GM21723 (cell line): ENCODE measurements around the gene FASN.
"Not testable (repeated sequence)": the region's sequence is repeated elsewhere in the genome, so short reads cannot be mapped to it uniquely, and the experiment has no call there.

Experiments used
- ATAC-seq: cut with Tn5 transposase; IDR thresholded peaks from one replicate; pipeline ENCODE4 v1.9.1; 2021; ENCODE audit warnings: mild to moderate bottlenecking, moderate library complexity; ENCODE audit not compliant: unreplicated experiment

Gene FASN

DNA sequence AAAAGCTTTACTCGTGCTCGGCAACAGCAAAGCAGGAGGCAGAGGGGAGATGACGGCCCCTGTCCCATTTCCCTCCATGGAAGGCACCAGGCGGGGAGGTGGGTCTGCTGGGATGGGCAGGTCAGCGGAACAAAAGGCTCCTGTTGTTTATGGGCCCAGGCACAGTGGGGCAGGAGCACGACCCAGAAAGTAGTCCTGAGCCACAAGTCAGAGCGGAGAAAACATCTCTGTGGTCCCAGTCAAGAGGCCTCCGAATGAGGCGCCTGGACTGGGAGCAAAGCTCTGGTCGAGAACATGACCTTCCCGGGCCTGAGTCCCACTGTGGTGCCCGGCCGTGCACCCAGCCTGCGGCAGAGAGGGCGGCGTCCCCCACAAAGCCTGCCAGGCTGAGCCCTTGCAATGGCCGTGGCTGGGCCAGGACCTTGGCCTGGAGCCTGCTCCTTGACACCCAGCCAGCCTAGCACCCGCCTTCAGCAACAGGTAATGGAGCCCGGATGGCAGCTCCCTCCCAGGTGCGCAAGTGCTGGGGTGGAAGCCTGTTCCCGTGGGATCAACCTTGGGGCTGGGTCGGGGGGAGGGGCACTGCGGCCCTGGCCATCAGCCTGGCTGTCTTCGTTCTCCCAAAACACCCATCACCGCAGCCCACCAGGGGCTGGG is 50.0 kb downstream of the FASN start:
- ATAC-seq, result no peak

DNA sequence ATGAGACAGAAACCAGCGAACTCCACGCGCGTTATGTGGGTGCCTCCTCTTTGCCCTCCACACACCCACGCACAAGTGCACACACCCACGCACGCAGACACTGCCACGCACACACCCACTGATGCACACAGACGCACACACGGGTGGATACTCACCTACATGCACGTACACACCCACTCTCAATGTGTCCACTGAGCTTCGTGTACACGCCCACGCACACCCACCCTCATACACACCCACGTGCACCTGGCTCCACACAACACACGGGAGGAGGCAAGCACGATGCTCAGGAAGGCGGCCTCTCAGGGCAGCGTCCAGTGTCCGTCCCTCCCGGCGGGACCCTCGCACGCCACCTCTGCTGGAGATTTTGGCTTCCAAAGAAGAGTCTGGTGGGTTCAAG is 50.7 kb downstream of the FASN start:
- no peak for ATAC-seq

DNA sequence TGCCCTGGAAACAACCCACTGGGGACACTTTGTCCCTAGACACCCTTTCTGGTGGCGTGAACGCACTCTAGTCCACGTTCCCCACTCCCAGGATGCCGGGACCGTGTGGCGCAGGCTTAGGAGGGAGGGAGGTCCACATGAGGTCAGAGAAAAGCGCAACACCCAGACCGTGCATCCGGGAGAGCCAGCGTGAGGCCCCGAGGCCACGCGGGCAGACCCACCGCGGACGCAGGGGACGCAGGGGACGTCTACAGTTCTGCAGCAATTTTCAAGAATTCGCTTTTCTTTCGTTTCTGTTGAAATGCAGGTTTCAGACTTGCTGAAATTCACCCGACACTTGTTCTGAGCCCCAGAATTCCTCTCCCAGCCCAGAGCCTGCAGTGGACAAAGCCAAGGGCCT is 51.1 kb downstream of the FASN start:
- no peak for ATAC-seq

DNA sequence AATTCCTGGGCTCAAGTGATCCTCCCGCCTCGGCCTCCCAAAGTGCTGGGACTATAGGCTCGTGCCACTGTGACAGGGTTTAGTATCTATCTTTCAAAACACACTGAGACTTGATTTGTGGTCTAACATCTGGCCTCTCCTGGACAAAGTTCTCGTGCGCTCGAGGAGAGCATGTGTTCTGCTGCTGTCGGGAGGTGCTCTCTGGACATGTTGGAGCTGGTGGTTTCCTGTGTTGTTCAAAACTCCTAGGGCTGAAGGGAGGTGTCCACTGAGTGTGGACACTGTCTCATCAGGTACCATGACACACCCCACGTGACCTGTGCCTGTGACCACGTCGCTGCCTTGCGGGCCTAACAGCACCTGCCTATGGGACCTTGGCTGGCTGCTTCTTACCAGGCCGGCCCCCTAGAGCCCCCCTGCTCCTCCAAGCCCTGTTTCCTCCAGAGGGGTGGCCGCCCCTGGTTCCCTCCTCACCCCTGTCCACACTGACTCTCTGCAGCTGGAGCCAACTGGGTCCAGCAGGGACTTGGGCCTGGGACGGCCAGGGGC is 52.0 kb downstream of the FASN start:
- ATAC-seq, result no peak

DNA sequence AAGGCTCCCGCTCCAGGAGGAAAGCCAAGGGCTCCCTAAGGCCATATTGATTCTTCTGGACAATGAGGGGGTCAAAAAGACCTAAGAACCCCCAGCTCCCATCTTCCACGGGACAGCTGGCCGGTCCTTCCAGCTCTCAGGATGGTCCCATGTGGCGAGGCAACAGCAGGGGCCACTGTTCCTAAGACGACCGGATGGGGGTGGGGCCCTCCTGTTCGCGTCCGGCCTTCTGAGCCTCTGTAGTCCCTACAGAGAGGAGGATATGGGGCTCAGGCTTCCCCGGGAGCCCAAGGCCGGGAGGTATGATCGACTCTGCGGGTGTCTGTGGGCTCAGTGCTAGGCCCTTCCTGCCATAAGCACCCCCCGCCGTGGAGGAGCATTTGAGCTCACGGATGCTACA is 54.5 kb downstream of the FASN start:
- no peak for ATAC-seq

DNA sequence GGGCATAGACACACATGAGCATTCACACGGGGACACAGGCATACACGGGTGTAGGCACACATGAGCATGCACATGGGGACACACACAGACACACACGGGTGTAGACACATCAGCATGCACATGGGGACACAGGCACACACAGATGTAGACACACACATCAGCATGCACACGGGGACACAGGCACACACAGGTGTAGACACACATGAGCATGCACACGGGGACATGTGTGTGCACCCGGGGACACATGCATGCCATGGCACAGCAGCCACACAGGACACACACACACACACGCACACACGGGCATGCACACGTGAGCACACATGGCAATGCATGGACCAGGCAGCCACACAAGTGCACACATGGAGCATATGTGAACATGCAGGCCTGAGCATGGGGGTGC is 55.4 kb downstream of the FASN start:
- no peak for ATAC-seq

DNA sequence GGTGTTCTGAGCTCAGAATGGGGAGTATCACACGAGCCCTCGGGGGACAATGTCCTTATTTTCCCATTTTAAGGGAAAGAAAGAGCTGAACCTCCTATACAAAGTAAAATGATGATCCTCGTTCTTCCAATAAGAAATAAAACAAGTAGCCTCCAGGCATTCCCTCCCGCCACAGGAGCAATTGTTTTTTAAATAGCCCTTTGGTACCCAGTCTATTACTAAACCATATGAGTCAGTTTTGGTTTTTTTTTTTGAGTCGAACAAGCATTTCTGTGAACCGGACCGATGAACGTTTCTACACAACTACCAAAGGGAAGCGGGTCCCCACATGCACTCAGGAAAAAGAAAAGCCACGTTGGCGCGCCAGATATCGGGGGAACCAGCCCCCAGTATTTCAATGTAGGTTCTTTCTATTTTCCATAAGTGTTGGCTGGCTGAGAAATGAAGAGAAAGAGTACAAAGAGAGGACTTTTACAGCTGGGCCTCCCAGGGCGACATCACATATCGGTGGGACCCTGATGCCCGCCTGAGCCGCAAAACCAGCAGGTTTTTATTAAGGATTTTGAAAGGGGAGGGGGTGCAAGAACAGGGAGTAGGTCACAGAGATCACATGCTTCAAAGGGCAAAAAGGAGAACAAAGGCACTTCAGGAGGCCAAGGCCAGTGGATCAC is 56.8 kb downstream of the FASN start:
- no peak for ATAC-seq

DNA sequence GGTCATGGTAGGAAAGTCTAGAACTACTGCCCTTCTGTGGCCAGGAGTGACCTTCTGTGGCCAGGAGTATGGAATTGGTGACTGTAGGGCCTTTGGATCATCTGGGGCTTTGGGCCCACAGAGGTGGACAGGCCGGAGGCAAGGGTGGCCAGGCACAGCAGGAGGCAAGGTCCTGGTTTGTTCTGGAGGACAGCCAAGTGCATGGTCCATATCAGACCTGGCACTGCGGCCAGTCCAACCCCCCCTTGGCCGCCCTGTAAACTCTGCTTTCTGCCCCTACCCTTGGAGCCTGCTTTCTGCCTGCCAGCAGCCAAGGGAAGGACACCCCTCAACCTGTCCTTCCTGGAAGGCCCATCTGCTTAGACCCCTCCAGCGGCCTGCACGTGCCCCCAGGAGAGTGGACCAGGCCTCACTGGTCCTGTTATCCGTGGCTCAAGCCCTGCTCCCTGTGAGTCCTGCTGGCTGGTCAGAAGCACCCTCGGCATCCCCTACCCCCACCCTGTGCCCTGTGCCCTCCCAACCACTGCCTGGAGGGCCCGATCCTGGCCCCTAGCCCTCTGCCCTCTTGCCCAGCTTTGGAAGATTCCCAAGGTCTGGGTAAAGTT is 58.2 kb downstream of the FASN start:
- ATAC-seq, result no peak

DNA sequence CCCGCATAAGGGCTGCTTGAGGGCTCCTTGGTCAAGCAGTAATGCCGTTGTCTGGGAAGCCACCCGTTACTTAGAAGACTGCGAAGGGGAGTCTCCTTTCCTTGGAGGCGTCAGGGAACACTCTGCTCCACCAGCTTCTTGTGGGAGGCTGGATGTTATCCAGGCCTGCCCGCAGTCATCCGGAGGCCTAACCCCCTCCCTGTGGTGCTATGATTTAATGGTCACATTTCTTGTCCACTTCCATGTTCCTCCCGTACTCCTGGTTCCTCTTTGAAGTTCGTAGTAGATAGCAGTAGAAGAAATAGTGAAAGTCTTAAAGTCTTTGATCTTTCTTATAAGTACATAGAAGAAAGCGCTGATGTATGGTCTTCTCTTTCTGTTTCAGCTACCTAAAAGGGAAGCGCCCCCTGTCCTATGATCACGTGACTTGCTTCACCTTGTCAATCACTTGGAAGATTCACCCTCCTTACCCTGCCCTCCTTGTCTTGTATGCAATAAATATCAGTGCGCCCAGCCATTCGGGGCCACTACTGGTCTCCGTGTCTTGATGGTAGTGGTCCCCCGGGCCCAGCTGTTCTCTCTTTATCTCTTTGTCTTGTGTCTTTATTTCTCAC is 59.1 kb downstream of the FASN start:
- ATAC-seq, result not testable (repeated sequence)

DNA sequence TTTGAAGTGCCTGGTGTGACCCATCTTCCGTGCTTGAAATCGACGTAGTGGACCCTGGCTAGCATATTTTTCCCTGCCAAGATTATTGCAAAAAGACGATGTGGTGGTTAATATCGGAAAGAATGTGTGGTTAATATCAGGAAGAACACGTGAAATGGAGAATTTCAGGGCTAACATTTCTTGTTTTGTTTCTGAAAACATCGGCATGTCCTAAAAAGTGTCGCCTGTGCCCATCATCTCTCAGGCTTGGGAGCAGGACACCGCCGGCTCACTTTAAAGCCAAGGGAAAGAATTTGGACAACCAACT is 60.2 kb downstream of the FASN start:
- ATAC-seq, result no peak

DNA sequence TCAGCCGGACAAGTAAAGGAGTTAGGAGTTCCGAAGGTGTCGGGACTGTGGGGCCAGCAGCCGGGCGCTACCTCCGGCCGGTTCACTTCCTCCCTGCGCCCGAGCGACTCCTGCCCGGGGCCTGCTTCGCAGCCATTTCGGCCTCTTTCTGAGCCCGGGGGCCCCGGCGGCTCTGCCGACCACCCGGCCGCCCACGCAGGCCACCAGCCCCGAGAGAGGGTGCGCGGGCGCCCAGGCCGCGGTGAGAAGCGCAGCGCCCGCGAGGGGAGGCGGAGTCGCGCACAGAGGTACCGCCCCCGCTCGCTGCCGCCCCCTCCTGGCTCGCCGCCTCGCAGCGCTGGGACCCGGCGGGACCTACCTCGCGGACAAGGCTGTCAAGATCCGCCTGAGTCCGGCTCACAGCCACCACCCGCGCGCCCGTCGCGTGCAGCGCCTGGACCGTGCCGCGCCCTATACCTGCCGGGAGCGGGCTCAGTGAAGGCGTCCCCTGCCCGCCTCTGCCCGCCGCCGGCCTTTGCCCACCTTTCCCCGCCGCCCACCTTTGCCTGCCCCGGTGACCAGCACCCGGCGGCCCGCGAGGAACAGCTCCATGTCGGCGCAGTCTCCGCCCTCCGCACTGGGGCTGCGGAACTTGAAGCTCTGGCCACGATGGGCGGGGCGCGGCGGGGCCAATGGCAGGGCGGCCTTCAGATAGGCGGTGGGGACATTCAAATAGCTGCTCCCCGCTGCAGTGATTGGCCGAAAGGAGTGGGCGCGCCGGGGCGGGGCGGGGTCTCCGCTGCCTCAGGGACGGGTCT is 60.7 kb downstream of the FASN start, which contains the start of gene DCXR:
DCXR (minus strand) TSS at position 606 of the 797 bp plus-strand sequence; CDS start at position 591, 15 bp downstream.
- ATAC-seq, result peak; percentile 85

DNA sequence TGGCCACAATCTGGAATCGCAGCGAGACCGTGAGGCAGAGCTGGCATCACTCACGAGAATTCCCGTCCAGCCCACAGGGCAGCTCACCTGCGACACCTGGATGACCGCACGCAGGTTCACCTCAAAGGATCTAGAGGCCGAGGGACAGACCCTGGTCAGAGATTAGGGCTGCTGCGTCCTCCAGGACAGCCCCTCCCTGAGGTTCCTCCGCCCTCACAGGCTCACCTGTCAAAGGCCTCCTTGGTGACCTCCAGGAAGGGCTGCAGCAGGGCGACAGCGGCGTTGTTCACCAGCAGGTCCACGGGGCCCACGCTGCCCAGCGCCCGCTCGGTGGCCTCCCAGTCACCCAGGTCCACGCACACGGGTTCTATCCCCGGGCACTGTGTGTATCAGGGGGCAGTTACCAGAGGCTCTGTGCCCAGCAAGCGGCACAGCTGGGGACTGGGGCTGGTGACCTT is 61.4 kb downstream of the FASN start:
- no peak for ATAC-seq

DNA sequence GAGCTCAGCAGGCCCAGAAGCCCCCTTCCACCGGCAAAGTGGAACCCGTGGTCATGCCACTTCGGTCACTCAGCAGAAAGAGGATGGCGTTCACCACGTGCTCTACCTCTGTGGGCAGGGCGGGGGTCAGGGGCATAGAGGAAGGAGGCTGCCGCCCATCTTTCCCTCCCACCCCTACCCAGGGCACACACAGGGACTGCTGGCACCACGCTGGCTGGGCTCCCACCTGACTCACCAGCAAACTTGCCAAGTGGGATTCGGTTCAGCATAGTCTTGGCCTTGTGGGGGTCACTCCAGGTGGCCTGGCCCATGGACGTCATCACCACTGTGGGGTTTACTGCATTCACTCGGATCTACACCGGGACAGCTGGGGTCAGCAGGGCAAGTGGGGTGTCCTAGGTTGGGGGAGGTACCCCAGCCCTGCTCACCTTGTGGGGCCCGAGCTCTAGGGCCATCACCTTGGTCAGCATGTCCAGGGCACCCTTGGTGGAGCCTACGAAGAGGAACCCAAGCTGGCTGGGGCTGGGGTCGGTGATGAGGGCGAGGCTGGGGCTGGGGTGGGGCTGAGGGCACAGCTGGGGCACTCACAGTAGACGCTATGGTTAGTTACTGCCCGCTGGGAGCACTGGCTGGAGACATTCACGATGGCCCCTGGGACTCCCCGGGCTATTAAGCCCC is 61.9 kb downstream of the FASN start:
- no peak for ATAC-seq

DNA sequence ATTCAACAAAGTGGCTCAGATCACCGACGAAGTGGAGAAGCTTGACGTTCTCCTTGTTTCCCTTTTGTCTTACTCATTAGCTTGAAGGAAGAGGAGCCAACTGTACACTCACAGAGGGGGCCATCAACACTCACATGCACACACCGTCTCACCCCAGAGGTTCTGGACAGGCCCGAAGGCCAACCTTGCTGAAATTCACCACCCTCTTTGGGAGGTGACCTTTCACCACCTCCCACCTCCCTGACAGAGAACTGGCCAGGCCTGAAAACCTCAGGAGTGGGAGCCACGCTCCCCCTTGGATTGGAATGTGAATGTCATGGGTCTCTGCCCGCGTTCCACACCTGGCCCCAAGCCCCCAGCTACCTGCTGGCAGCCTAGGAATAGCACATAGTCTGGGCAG is 62.5 kb downstream of the FASN start:
- ATAC-seq, result no peak

DNA sequence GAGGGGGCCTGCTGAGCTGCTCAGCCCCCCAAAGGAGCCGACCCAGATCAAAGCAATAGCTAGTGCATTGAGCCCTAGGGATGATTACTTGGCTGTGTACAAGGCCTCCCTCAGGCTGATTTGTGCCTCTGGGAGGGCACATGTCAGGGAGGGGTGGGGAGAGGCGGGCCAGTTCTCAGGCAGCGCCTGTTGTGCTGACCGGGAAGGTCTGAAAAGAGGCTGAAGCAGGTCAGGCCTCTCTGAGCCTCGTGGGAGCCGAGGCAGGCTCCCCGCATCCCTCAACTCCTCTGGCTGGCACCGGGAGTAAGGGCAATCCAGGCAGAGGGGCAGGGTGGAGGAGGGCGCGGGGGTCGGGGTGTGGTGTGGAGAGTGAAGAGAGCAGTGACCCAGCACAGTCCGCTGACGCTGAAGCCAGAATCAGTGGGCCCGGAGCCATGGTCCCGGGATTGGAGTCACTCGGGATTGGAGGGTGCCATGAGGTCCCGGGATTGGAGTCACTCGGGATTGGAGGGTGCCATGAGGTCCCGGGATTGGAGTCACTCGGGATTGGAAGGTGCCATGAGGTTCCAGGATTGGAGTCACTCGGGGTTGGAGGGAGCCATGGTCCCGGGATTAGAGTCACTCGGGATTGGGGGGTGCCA is 63.5 kb downstream of the FASN start:
- no peak for ATAC-seq

DNA sequence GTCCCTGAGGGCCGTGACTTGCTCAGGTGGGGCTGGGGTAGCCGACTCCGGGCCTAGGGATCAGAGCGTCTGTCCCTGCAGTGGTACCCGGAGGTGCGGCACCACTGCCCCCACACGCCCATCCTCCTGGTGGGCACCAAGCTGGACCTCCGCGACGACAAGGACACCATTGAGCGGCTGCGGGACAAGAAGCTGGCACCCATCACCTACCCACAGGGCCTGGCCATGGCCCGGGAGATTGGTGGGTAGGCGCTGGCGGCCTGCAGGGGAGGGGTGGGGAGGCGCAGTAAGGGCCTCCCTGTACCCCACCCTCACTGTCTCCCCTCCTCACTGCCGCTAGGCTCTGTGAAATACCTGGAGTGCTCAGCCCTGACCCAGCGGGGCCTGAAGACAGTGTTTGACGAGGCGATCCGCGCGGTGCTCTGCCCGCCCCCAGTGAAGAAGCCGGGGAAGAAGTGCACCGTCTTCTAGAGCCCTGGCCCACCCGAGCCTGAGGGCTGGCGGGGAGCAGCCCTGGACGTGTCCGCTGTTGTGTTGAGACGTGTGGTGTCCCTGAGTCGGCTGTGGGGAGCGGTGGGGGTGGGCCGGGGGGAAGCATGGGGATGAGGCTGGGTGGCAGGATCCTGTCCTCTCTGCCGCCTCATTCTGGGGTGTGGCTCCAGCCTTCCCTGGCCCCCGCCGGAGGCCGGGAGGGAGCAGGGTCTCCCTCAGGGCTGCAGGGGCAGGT is 64.5 kb downstream of the FASN start:
- ATAC-seq, result no peak

DNA sequence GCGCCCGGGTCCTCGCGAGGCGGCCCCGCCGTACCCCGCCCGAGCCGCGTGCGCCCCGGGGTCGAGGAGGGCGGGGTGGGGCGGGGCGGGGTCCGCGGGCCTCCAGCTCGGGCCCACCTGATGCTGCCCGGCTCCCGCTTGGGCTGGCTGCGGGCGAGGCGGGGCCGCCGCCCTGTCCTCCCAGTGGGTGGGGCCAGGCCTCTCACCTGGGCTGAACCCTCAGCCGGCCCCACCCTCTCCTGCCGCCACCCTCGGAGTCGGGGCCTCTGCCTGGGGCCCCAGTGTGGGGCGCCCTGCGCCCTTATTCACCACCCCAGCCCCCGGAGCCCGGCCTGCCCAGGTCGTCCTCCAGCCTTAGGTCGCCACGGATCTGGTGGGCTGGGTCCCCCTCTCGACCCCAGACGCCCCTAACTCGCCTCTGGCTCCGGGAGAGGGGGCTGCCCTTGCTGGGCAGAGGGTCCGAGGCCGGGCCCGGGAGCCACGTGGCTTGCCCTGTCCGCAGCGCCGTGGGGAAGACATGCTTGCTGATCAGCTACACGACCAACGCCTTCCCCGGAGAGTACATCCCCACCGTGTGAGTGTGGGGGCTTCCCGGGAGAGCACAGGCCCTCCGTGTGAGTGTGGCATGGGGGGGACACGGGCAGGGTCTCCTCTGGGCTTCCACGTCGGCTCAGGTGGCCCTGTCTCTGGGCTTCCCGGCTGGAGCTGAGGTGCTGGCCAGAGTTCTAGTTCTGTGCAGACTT is 66.0 kb downstream of the FASN start:
- ATAC-seq, result no peak

DNA sequence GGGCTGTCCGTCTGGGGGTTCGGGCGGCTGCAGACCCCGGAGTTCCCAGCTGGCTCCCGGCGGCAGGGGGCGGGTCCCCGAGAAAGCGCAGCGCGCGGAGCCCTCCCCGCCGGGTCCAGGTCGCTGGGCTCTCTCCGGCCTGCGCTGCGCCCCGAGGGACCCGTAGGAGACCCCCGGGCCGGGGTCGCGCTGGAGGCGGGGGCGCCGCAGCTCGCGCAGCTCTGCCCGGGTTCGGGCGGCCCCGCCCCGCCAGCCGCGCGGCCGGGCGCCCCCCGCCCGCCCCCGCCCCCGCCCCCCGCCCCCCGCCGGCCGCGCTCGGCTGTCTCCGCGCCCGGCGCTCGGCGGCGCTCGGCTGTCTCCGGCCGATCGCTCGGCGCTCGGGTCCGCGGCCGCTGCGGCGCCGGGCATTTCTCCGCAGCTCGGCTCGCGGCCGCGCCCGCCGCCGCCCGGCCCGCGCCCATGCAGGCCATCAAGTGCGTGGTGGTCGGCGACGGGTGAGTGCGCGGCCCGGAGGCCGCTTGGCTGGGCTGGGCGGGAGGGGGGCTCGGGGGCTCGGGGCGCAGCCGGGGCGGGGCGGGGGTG is 66.6 kb downstream of the FASN start, which contains the start of gene RAC3:
RAC3 (plus strand) TSS at position 376 of the 582 bp plus-strand sequence; CDS start at position 460, 84 bp downstream.
- ATAC-seq, result no peak
